Stimulated activated naive CD8-positive, alpha-beta T cell treated with anti-CD3 and anti-CD28 coated beads, Interleukin-15, amount 100 ng/mL, for 72 hours (primary cell): Measurements from ENCODE around the gene MTNR1A.

Experiments
- ATAC-seq: fragments of 150-1000 bp; cut with Tn5 transposase; 2 replicates; pipeline ENCODE4 v1.10.0; 2021; ENCODE audit warnings: mild to moderate bottlenecking, moderate library complexity
- DNase-seq, 2 donors: peaks; one replicate each; pipeline ENCODE4 v3.0.0; 2021 to 2022
- H3K27ac Mint-ChIP-seq, 2 donors: one replicate each; pipeline ENCODE4 v1.8.0; 2022; ENCODE audit warnings: mild to moderate bottlenecking in 2 of 2, mixed read lengths in 2 of 2, moderate library complexity in 2 of 2
- H3K27me3 Mint-ChIP-seq: one replicate; pipeline ENCODE4 v1.8.0; 2022; ENCODE audit warnings: mixed read lengths
- H3K4me1 Mint-ChIP-seq: one replicate; pipeline ENCODE4 v1.8.0; 2022; ENCODE audit warnings: mild to moderate bottlenecking, mixed read lengths
- H3K4me3 Mint-ChIP-seq, 2 donors: one replicate each; pipeline ENCODE4 v1.8.0; 2022; ENCODE audit warnings: mild to moderate bottlenecking in 2 of 2, mixed read lengths in 2 of 2, moderate library complexity in 1 of 2
- H3K9me3 Mint-ChIP-seq, 2 donors: one replicate each; pipeline ENCODE4 v1.8.0; 2022; ENCODE audit warnings: mixed read lengths in 2 of 2

MTNR1A gene

DNA sequence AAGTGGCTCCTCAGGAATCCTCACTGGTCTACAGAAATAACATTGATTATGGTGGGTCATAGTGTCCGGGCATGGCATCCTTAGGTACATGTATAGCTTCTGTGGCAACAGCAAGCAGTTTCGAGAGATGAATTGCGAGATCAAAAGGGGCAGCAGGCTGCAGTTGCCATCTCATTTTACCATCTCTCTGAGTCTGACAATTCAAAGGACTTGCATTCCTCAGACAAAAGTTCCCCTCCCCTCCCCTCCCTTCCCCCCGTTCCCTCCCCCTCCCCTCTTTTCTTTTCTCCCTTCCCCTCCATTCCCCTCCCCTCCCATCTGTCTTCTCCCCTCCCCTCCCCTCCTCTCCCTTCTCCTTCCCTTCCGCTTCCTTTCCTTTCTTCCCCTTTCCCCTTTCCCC, 70.2 kb downstream of the MTNR1A start:
- DNase-seq (no peak), ATAC-seq (no peak)
- Mint-ChIP-seq H3K9me3 (peaks cover 6 to 8% of the 10 kb centered on the region in 2 donors), H3K4me1 (no peaks in the 10 kb centered on the region), H3K27me3 (no peaks in the 10 kb centered on the region), H3K4me3 (no peak overlapping the region), H3K27ac (no peak overlapping the region)

DNA sequence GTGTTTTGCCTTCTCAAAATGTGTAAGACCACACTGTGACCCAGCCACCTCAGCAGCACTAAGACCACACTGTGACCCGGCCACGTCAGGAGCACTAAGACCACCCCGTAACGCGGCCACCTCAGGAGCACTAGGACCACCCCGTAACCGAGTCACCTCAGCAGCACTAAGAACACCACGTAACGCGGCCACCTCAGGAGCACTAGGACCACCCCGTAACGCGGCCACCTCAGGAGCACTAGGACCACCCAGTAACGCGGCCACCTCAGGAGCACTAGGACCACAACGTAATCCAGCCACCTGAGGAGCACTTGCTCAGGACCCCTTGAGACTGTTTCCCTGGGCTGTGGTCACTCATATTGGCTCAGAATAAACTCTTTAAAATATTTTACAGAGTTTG, 71.7 kb downstream of the MTNR1A start:
- ATAC-seq (no peak), DNase-seq (no peak)
- Mint-ChIP-seq H3K4me1 (no peaks in the 10 kb centered on the region), H3K27me3 (no peaks in the 10 kb centered on the region), H3K4me3 (no peak overlapping the region), H3K9me3 (peaks cover 4 to 5% of the 10 kb centered on the region in 2 donors), H3K27ac (no peak overlapping the region)
